ENCODE data around the gene AQP2.

The AQP2 gene

GRCh38 chr12:50006280-50006679 lies 55.7 kb downstream of the AQP2 start:
- H3K4me3 ChIP-seq (replicated peaks; ENCODE audit: low read depth, low read length) = no peak overlapping the region
- DNase-seq (ENCODE audit: low read depth) = no peak
- TF ChIP-seq CTCF (IDR thresholded peaks at IDR 0.05; ENCODE audit: low read length, missing control alignments) = no peak

- H3K4me3 ChIP-seq (replicated peaks; ENCODE audit: low read depth, low read length) = no peak overlapping the region
- no peak for DNase-seq (ENCODE audit: low read depth)
- TF ChIP-seq CTCF (IDR thresholded peaks at IDR 0.05; ENCODE audit: low read length, missing control alignments) = no peak
These were observed 56.4 kb downstream of the AQP2 start for GRCh38 chr12:50006754-50007442.

All from fibroblast of pulmonary artery (primary cell).